ENCODE results near the gene OR10A7. TPM values are rescaled to one million over a fixed set of nuclear protein-coding genes. Genes with fewer than 3 reads are reported as not detected.

Gene OR10A7
- total and polyA plus RNA-seq, 2 donors (not counting 1 experiment from before 2014, with no cell fraction given): not detected

GRCh38 chr12:55227643-55228042 is 6.8 kb downstream of the OR10A7 start:
- Mint-ChIP-seq H3K4me3 (no peak overlapping the region), H3K9me3 (ENCODE audit: insufficient read depth) (no peaks in the 10 kb centered on the region), H3K4me1 (no peaks in the 10 kb centered on the region), H3K27ac (no peak overlapping the region), H3K27me3 (peaks cover 20% of the 10 kb centered on the region)
- no peaks in the 10 kb centered on the region for H3K9me3 ChIP-seq (ENCODE audit: control extremely low read depth in 1 of 3, control insufficient read depth in 2 of 3, insufficient read depth in 1 of 3, low read length in 2 of 3)
- H3K4me2 ChIP-seq (replicated peaks; ENCODE audit: low read depth, low read length, poor library complexity, severe bottlenecking): no peak overlapping the region
- no peak overlapping the region for H3K27ac ChIP-seq (ENCODE audit: low read length in 2 of 2)
- H3K27me3 ChIP-seq (replicated peaks in 1 of 4; ENCODE audit: control extremely low read depth in 1 of 4, control insufficient read depth in 3 of 4, insufficient read depth in 4 of 4, low read length in 3 of 4): peaks cover 0 to 21% (median 0%) of the 10 kb centered on the region in 4 experiments
- intact Hi-C loops (cut with micrococcal nuclease): no loop called here
- CTCF ChIA-PET: no interaction called here
- ATAC-seq (ENCODE audit: low read depth): no peak
- no peaks in the 10 kb centered on the region for H3K36me3 ChIP-seq (replicated peaks in 1 of 2; ENCODE audit: control extremely low read depth in 1 of 2, control insufficient read depth in 1 of 2, extremely low read depth in 1 of 2, insufficient read depth in 2 of 2, low read length in 1 of 2)
- no peak overlapping the region for H2AFZ ChIP-seq (ENCODE audit: insufficient read depth, low read depth, low read length, poor library complexity, severe bottlenecking)
- POLR2A ChIA-PET: no interaction called here
- no peak overlapping the region for H3K9ac ChIP-seq (ENCODE audit: low read length)
- 50% methylated on average over 2 of the region's 3 CpGs for WGBS (ENCODE audit: insufficient coverage)
- no peak overlapping the region for H3K4me3 ChIP-seq (ENCODE audit: control extremely low read depth in 1 of 5, extremely low read depth in 1 of 5, insufficient read depth in 1 of 5, low read depth in 2 of 5, low read length in 4 of 5)
- H4K20me1 ChIP-seq (ENCODE audit: control insufficient read depth, insufficient read depth, low read length, poor library complexity, severe bottlenecking): no peaks in the 10 kb centered on the region
- no peaks in the 10 kb centered on the region for H3K4me1 ChIP-seq (ENCODE audit: control insufficient read depth in 2 of 2, insufficient read depth in 2 of 2, low read length in 2 of 2)
- DNase-seq: no peak
- no peaks in the 10 kb centered on the region for H3K79me2 ChIP-seq (ENCODE audit: control insufficient read depth, insufficient read depth, low read length)
- TF ChIP-seq, protein P1, sequence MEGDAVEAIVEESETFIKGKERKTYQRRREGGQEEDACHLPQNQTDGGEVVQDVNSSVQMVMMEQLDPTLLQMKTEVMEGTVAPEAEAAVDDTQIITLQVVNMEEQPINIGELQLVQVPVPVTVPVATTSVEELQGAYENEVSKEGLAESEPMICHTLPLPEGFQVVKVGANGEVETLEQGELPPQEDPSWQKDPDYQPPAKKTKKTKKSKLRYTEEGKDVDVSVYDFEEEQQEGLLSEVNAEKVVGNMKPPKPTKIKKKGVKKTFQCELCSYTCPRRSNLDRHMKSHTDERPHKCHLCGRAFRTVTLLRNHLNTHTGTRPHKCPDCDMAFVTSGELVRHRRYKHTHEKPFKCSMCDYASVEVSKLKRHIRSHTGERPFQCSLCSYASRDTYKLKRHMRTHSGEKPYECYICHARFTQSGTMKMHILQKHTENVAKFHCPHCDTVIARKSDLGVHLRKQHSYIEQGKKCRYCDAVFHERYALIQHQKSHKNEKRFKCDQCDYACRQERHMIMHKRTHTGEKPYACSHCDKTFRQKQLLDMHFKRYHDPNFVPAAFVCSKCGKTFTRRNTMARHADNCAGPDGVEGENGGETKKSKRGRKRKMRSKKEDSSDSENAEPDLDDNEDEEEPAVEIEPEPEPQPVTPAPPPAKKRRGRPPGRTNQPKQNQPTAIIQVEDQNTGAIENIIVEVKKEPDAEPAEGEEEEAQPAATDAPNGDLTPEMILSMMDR (IDR thresholded peaks at IDR 0.05): no peak
- TF ChIP-seq EZH2 (IDR thresholded peaks at IDR 0.05; ENCODE audit: borderline replicate concordance, insufficient read depth, low read depth, low read length, poor library complexity, severe bottlenecking): no peak

- ChIA-PET CTCF (no interaction called here), POLR2A (no interaction called here)
- H3K27ac Mint-ChIP-seq: no peak within 1 kb of the TSS
- Histone ChIP-seq H4K20me1 (ENCODE audit: control insufficient read depth, insufficient read depth, low read length, poor library complexity, severe bottlenecking) (no peaks in the 10 kb centered on the region), H3K4me1 (ENCODE audit: control insufficient read depth in 2 of 2, insufficient read depth in 2 of 2, low read length in 2 of 2) (no peaks in the 10 kb centered on the region), H3K9ac (ENCODE audit: low read length) (no peak within 1 kb of the TSS), H2AFZ (ENCODE audit: insufficient read depth, low read depth, low read length, poor library complexity, severe bottlenecking) (no peak within 1 kb of the TSS), H3K36me3 (replicated peaks in 1 of 2; ENCODE audit: control extremely low read depth in 1 of 2, control insufficient read depth in 1 of 2, extremely low read depth in 1 of 2, insufficient read depth in 2 of 2, low read length in 1 of 2) (no peaks in the 10 kb centered on the region), H3K27ac (ENCODE audit: low read length in 2 of 2) (no peak within 1 kb of the TSS), H3K4me3 (ENCODE audit: control extremely low read depth in 1 of 5, extremely low read depth in 1 of 5, insufficient read depth in 1 of 5, low read depth in 2 of 5, low read length in 4 of 5) (no peak within 1 kb of the TSS), H3K4me2 (replicated peaks; ENCODE audit: low read depth, low read length, poor library complexity, severe bottlenecking) (no peak within 1 kb of the TSS), H3K27me3 (replicated peaks in 1 of 4; ENCODE audit: control extremely low read depth in 1 of 4, control insufficient read depth in 3 of 4, insufficient read depth in 4 of 4, low read length in 3 of 4) (peaks cover 0 to 4% (median 0%) of the 10 kb centered on the region in 4 experiments), H3K79me2 (ENCODE audit: control insufficient read depth, insufficient read depth, low read length) (no peaks in the 10 kb centered on the region), H3K9me3 (ENCODE audit: control extremely low read depth in 1 of 3, control insufficient read depth in 2 of 3, insufficient read depth in 1 of 3, low read length in 2 of 3) (no peaks in the 10 kb centered on the region)
- no peaks in the 10 kb centered on the region for H3K9me3 Mint-ChIP-seq (ENCODE audit: insufficient read depth)
- no peak for ATAC-seq (ENCODE audit: low read depth)
- intact Hi-C loops (cut with micrococcal nuclease): no loop called here
- DNase-seq: no peak
- WGBS (ENCODE audit: insufficient coverage): no CpG with 5 or more reads among the region's 3 CpGs
- H3K4me3 Mint-ChIP-seq: no peak within 1 kb of the TSS
- H3K27me3 Mint-ChIP-seq: peaks cover 13% of the 10 kb centered on the region
- H3K4me1 Mint-ChIP-seq: no peaks in the 10 kb centered on the region
- TF ChIP-seq, protein P1 (IDR thresholded peaks at IDR 0.05): no peak
- TF ChIP-seq EZH2 (IDR thresholded peaks at IDR 0.05; ENCODE audit: borderline replicate concordance, insufficient read depth, low read depth, low read length, poor library complexity, severe bottlenecking): no peak
Observed at GRCh38 chr12:55244309-55244708, 23.5 kb downstream of the OR10A7 start, which contains the start of gene OR6C74. TSS of gene OR6C74 (plus strand) at chr12:55244609. CDS start at chr12:55247288, 2,679 bp downstream.
